Naive B cell (primary cell): Measurements from ENCODE around the gene GNMT. TPM values are rescaled to one million over a fixed set of nuclear protein-coding genes. Genes with fewer than 3 reads are reported as not detected.
"Not testable (repeated sequence)": the region's sequence is repeated elsewhere in the genome, so short reads cannot be mapped to it uniquely, and the experiment has no call there.

Source experiments
- ATAC-seq, 2 donors: fragments of 150-1000 bp; cut with Tn5 transposase; 2 replicates each; pipeline ENCODE4 v1.10.0; 2021; ENCODE audit warnings: low read depth in 2 of 2, mild to moderate bottlenecking in 2 of 2, moderate library complexity in 2 of 2
- DNase-seq: peaks from one replicate; pipeline ENCODE4 v3.0.0; 2022
- H3K27ac Mint-ChIP-seq, 6 donors: one replicate each; pipeline ENCODE4 v1.8.0; 2020 to 2022; ENCODE audit warnings: mild to moderate bottlenecking in 6 of 6, mixed read lengths in 6 of 6, moderate library complexity in 5 of 6, inconsistent platforms in 2 of 6
- H3K27me3 Mint-ChIP-seq, 3 donors: one replicate each; pipeline ENCODE4 v1.8.0; 2021 to 2022; ENCODE audit warnings: mixed read lengths in 3 of 3, mild to moderate bottlenecking in 1 of 3
- H3K36me3 Mint-ChIP-seq, 2 donors: one replicate each; pipeline ENCODE4 v1.8.0; 2020 to 2022; ENCODE audit warnings: mixed read lengths in 2 of 2, inconsistent platforms in 1 of 2, mild to moderate bottlenecking in 1 of 2
- H3K4me1 Mint-ChIP-seq, 3 donors: one replicate each; pipeline ENCODE4 v1.8.0; 2020 to 2022; ENCODE audit warnings: mixed read lengths in 3 of 3, inconsistent platforms in 1 of 3, mild to moderate bottlenecking in 1 of 3, moderate library complexity in 1 of 3
- H3K4me3 Mint-ChIP-seq, 8 donors: one replicate each; pipeline ENCODE4 v1.8.0; 2020 to 2022; ENCODE audit warnings: mild to moderate bottlenecking in 8 of 8, mixed read lengths in 8 of 8, moderate library complexity in 8 of 8, inconsistent platforms in 2 of 8
- H3K9me3 Mint-ChIP-seq, 7 donors: one replicate each; pipeline ENCODE4 v1.8.0; 2020 to 2022; ENCODE audit warnings: mixed read lengths in 7 of 7, mild to moderate bottlenecking in 5 of 7, inconsistent platforms in 2 of 7, moderate library complexity in 1 of 7
- polyA plus RNA-seq, 6 donors: library from polyadenylated mRNA; unstranded; fragments of 300-500 nt; fragmentation: Illumina TruSeq; gene quantifications; one replicate each; pipeline ENCODE4 v1.2.3, GENCODE V29; 2021; ENCODE audit warnings: low read depth in 6 of 6

GNMT gene
- polyA plus RNA-seq, 6 donors from 2014 or later = 0.26 to 1.1 (median 0.28) TPM; not detected in 2

DNA sequence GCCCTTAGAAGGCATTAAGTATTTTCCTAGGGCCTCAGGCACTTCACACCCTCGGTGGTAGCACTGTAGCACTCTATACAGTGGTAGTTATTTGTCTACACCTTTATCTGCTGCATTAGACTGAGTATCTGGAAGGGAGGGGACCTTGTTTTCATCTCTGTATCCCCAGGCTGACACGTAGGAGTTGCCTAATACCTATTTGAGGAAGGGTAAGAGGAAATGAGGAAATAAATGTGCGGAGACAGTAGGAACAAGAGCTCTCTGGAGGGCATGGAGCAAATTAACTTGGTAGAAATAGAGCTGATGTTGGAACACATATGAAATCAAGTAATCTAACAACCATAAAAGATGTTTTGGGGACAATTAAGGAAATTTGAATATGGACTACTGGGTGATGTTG is 27.3 kb upstream of the GNMT start:
- peaks cover 44 to 71% (median 62%) of the 10 kb centered on the region in 3 donors for H3K4me1 Mint-ChIP-seq
- no peaks in the 10 kb centered on the region for H3K27me3 Mint-ChIP-seq
- peak overlapping the region in 5 of 6 donors; percentile 25 to 100 (median 85) for H3K27ac Mint-ChIP-seq
- H3K4me3 Mint-ChIP-seq = peak overlapping the region; percentile 17 to 100 (median 100)
- no peak for DNase-seq
- ATAC-seq = no peak
- H3K9me3 Mint-ChIP-seq = no peaks in the 10 kb centered on the region
- H3K36me3 Mint-ChIP-seq = peaks cover 13 to 26% of the 10 kb centered on the region in 2 donors

DNA sequence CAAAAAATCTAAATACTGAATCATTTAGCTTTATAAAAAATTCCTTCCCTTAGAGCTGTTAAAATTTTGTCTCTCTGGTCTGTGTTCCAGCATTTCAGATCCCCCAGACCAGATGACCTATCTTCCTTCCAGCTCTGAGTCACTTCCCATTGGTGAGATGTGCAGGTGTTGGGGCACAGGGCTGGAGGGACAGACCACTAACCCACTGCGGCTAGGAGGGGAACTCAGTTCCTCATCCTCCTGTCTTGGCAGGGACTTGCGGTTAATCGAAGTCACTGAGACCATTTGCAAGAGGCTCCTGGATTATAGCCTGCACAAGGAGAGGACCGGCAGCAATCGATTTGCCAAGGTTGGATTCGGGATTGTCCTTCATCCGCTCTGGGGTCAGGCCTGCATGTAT is 25.2 kb upstream of the GNMT start:
- Mint-ChIP-seq H3K9me3 (peaks cover 0 to 2% (median 0%) of the 10 kb centered on the region in 7 donors), H3K4me1 (peaks cover 44 to 65% (median 59%) of the 10 kb centered on the region in 3 donors), H3K27ac (peak overlapping the region in 3 of 6 donors; percentile 67 to 90 (median 86)), H3K36me3 (peaks cover 17 to 25% of the 10 kb centered on the region in 2 donors), H3K27me3 (no peaks in the 10 kb centered on the region), H3K4me3 (peak overlapping the region in 2 of 8 donors; percentile 39 to 59)
- no peak for DNase-seq
- ATAC-seq = no peak

DNA sequence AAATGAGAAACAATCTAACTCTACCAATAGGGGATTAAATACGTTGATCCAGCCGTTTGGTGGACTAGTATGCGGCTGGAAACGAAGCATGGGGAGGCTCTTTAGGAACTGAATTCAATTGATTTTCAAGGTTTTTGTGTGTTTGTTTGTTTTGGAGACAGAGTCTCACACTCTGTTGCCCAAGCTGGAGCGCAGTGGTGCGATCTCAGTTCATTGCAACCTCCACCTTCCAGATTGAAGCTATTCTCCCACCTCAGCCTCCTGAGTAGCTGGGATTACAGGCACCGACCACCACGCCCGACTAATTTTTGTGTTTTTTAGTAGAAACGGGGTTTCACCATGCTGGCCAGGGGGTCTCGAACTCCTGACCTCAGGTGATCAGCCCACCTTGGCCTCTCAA is 24.2 kb upstream of the GNMT start:
- Mint-ChIP-seq H3K27ac (peak overlapping the region in 1 of 6 donors; percentile 32), H3K36me3 (peaks cover 16 to 23% of the 10 kb centered on the region in 2 donors), H3K27me3 (no peaks in the 10 kb centered on the region), H3K4me3 (peak overlapping the region in 1 of 8 donors; percentile 5), H3K4me1 (peaks cover 38 to 54% (median 50%) of the 10 kb centered on the region in 3 donors), H3K9me3 (peaks cover 0 to 2% (median 0%) of the 10 kb centered on the region in 7 donors)
- ATAC-seq (no peak), DNase-seq (no peak)

DNA sequence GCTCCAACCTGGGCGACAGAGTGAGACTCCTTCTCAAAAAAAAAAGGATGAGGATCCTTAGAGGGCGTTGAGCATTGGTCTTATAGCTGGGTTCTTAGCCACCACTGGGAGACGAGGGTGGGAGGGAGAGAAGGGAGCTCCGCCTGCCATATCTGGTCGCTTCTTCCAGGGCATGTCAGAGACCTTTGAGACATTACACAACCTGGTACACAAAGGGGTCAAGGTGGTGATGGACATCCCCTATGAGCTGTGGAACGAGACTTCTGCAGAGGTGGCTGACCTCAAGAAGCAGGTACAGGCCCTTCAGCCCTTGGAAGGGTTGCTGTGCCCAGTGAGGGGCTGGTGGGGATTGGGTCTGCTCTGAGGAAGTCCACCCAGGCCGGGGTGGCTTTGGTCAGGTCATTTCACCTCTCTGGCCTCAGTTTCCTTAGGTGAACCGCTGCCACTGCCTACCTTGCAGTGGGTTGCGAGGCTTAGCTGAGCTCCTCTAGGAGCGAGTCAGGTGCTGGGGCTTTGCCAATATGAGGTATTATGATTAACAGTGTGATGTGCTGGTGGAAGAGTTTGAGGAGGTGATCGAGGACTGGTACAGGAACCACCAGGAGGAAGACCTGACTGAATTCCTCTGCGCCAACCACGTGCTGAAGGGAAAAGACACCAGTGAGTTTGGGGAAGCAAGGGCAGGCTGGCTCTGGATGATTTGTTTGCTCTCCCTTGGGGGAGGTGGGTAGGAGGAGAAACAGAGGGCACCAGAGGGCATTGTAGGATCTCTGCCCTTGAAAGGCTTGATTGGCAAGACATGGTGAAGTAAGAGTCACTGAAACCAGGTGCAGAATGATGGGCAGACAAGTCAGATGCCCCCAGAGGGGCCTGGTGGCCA is 22.8 kb upstream of the GNMT start:
- peaks cover 10 to 16% of the 10 kb centered on the region in 2 donors for H3K36me3 Mint-ChIP-seq
- peak overlapping the region in 1 of 8 donors; percentile 36 for H3K4me3 Mint-ChIP-seq
- no peak for DNase-seq
- no peaks in the 10 kb centered on the region for H3K27me3 Mint-ChIP-seq
- peaks cover 29 to 42% (median 36%) of the 10 kb centered on the region in 3 donors for H3K4me1 Mint-ChIP-seq
- ATAC-seq = no peak
- peak overlapping the region; percentile 33 to 86 (median 74) for H3K27ac Mint-ChIP-seq
- H3K9me3 Mint-ChIP-seq = peaks cover 0 to 2% (median 0%) of the 10 kb centered on the region in 7 donors

DNA sequence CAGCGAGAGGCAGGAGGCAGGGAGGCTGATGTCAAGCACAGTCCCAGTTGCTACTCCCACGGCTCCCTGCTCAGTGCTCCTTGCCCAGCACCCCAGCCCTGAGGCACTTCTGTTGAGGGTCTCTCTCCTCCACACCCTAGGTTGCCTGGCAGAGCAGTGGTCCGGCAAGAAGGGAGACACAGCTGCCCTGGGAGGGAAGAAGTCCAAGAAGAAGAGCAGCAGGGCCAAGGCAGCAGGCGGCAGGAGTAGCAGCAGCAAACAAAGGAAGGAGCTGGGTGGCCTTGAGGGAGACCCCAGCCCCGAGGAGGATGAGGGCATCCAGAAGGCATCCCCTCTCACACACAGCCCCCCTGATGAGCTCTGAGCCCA is 22.1 kb upstream of the GNMT start:
- no peak for DNase-seq
- Mint-ChIP-seq H3K4me1 (peaks cover 25 to 36% (median 30%) of the 10 kb centered on the region in 3 donors), H3K27me3 (no peaks in the 10 kb centered on the region), H3K36me3 (peaks cover 10 to 16% of the 10 kb centered on the region in 2 donors), H3K4me3 (peak overlapping the region in 1 of 8 donors; percentile 36), H3K27ac (peak overlapping the region in 2 of 6 donors; percentile 72 to 76), H3K9me3 (peaks cover 0 to 2% (median 0%) of the 10 kb centered on the region in 7 donors)
- ATAC-seq = no peak

DNA sequence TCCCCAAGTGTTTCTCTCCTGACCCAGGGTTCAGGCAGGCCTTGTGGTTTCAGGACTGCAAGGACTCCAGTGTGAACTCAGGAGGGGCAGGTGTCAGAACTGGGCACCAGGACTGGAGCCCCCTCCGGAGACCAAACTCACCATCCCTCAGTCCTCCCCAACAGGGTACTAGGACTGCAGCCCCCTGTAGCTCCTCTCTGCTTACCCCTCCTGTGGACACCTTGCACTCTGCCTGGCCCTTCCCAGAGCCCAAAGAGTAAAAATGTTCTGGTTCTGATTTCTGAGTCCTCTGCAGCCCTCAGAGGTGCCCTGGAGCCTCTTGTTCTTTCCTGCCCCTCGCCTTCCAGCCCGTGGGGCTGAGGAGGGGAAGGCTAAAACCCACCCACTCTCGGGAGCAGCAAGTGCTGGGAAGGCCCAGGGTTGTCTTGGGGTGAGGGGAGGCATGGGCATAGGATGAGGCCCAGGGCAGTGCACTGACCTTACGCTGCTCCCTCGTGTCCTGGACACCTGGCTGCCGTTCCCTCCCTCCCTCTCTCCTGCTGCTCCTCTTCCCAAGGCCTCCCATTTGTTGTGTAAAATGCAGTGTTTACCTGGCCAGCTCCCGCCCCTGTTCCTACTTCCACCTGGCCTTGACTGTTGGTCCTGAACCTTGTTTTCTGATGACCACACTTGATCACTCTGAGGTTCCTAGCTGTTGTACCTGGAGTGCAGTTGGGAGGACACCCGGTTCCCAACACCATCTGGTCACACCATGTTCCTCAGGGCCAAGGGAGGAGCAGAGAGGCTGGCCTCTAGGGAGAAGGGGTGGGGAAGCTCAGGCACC is 21.4 kb upstream of the GNMT start:
- H3K27me3 Mint-ChIP-seq = no peaks in the 10 kb centered on the region
- H3K9me3 Mint-ChIP-seq = peaks cover 0 to 2% (median 0%) of the 10 kb centered on the region in 7 donors
- peak overlapping the region in 4 of 6 donors; percentile 22 to 86 (median 76) for H3K27ac Mint-ChIP-seq
- no peak for DNase-seq
- H3K4me3 Mint-ChIP-seq = no peak overlapping the region
- H3K36me3 Mint-ChIP-seq = peaks cover 10 to 16% of the 10 kb centered on the region in 2 donors
- H3K4me1 Mint-ChIP-seq = peaks cover 20 to 28% (median 25%) of the 10 kb centered on the region in 3 donors
- ATAC-seq = no peak

DNA sequence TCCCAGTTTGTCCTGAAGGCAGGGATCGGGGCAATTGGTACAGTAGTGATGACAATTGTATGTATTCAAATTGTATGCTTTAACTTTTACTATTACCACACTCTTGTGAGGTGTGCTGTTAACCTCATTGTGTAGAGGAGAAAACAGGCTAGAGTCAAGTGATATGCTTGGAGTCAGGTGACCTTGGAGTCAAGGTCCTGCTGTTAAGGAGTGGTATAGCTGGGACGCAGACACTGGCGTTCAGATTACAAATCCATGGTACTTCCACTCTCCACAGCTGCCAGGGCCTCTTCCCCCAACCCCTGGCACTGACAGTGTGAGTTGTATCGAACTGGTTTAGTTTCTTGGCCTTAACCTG is 20.8 kb upstream of the GNMT start:
- no peak overlapping the region for H3K4me3 Mint-ChIP-seq
- ATAC-seq (no peak), DNase-seq (no peak)
- no peaks in the 10 kb centered on the region for H3K27me3 Mint-ChIP-seq
- peak overlapping the region in 1 of 6 donors; percentile 72 for H3K27ac Mint-ChIP-seq
- peaks cover 0 to 2% (median 0%) of the 10 kb centered on the region in 7 donors for H3K9me3 Mint-ChIP-seq
- H3K36me3 Mint-ChIP-seq = peaks cover 10 to 16% of the 10 kb centered on the region in 2 donors
- H3K4me1 Mint-ChIP-seq = peaks cover 20 to 25% (median 23%) of the 10 kb centered on the region in 3 donors

DNA sequence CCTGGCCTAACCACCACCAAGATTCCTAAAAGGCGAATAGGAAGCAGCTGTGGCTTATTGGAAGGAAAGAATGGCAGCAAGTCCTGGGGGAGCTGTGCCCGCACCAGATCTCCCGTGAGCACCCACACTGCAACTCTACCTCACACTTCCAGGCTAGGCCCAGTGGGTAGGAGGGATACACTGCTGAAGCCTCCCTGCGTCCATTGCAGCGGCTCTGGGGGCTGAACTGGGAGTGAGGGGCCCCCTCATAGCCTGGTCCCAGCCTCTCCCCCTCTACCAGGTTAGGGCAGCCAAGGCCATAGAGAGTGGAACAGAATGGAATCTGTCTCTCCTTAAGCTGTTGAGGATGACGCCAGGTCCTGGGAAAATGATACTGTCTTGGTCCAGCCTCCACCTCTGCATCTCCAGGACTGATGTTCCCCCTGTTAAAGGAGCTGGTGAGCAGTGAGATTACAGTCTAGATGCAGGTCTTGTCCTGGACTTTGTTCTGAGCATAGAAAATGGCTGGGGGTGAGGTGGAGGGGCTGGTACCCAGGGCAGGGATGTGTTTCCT is 20.0 kb upstream of the GNMT start:
- no peak for DNase-seq
- H3K27ac Mint-ChIP-seq = peak overlapping the region in 4 of 6 donors; percentile 42 to 74 (median 63)
- peaks cover 19 to 25% (median 20%) of the 10 kb centered on the region in 3 donors for H3K4me1 Mint-ChIP-seq
- peaks cover 10 to 16% of the 10 kb centered on the region in 2 donors for H3K36me3 Mint-ChIP-seq
- peaks cover 0 to 2% (median 0%) of the 10 kb centered on the region in 7 donors for H3K9me3 Mint-ChIP-seq
- H3K27me3 Mint-ChIP-seq = no peaks in the 10 kb centered on the region
- no peak overlapping the region for H3K4me3 Mint-ChIP-seq
- no peak for ATAC-seq

DNA sequence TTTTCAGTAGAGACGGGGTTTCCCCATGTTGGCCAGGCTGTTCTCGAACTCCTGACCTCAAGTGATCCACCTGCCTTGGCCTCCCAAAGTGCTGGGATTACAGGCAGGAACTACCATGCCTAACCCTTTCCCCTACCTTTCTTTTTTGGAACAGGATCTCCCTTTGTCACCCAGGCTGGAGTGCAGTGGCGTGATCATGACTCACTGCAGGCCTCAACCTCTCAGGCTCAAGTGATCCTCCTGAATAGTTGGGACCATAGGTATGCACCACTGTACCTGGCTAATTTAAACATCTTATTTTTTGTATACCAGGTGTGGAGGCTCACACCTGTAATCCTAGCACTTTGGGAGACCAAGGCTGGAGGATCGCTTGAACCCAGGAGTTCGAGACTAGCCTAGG is 19.2 kb upstream of the GNMT start:
- not testable (repeated sequence) for ATAC-seq, H3K4me3 Mint-ChIP-seq, H3K27me3 Mint-ChIP-seq, H3K9me3 Mint-ChIP-seq, DNase-seq
- peaks cover 17 to 25% (median 20%) of the 10 kb centered on the region in 3 donors for H3K4me1 Mint-ChIP-seq
- peak overlapping the region in 4 of 6 donors; percentile 30 to 74 (median 52) for H3K27ac Mint-ChIP-seq
- H3K36me3 Mint-ChIP-seq = peaks cover 15 to 16% of the 10 kb centered on the region in 2 donors

DNA sequence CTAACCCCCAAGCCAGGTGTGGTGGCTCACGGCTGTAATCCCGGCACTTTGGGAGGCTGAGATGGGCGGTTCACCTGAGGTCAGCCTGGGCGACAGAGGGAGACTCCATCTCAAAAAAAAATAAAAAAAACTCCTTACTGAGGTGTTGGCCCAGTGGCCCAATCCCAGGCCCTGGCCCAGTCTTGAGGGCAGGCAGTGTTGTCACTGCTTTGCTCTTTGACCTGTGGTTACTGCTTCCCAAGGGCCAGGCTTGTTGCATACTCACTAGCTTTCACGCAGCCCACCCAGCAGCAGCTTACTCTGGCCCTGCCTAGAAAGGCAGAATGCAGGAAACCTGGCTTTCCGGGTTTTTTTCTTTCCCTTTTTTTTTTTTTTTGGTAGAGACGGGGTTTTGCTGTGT is 18.1 kb upstream of the GNMT start:
- no peaks in the 10 kb centered on the region for H3K27me3 Mint-ChIP-seq
- peaks cover 10 to 17% (median 15%) of the 10 kb centered on the region in 3 donors for H3K4me1 Mint-ChIP-seq
- H3K36me3 Mint-ChIP-seq = peaks cover 9 to 11% of the 10 kb centered on the region in 2 donors
- no peak for DNase-seq
- peak overlapping the region in 2 of 8 donors; percentile 47 to 59 for H3K4me3 Mint-ChIP-seq
- H3K9me3 Mint-ChIP-seq = peaks cover 0 to 2% (median 0%) of the 10 kb centered on the region in 7 donors
- no peak for ATAC-seq
- H3K27ac Mint-ChIP-seq = peak overlapping the region in 3 of 6 donors; percentile 49 to 81 (median 73)

DNA sequence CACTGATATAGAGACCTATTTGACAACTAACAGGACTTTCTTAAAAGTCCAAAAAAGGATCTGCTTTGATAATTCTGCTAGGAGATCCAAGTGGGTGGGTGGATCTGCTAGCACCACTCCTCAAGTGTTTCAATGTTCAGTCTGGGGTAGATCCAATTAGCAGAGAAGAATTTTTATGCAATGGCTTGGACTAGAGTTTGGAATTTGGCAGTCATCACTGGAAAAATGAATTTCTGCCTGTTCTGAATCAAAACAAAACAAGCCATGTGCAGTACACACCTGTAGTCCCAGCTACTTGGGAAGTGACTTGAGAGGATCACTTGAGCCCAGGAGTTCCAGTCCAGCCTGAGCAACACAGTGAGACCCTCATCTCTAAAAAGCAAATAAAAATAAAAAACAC is 12.6 kb upstream of the GNMT start:
- Mint-ChIP-seq H3K27ac (peak overlapping the region in 1 of 6 donors; percentile 28), H3K4me3 (no peak overlapping the region), H3K9me3 (no peaks in the 10 kb centered on the region), H3K4me1 (peaks cover 0 to 3% (median under 1%) of the 10 kb centered on the region in 3 donors), H3K36me3 (peaks cover 0 to 10% of the 10 kb centered on the region in 2 donors), H3K27me3 (no peaks in the 10 kb centered on the region)
- ATAC-seq = no peak
- no peak for DNase-seq

DNA sequence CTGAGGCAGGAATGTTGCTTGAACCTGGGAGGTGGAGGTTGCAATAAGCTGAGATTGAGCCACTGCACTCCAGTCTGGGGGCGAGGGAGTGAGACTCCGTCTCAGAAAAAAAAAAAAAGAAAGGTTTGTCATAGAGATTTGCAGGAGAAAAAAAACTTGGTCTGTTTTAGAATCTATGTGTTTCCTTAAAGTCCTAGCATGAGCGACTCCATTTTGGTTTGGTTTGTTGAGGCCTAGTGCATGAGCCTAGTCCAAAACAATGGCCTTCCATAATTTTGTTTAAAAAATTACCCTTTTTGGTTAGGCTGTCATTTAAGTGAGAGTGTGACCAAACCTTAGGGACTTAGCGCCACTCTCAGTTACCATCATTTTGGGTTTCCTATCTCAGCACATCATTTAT is 8.2 kb upstream of the GNMT start:
- Mint-ChIP-seq H3K4me1 (no peaks in the 10 kb centered on the region), H3K9me3 (no peaks in the 10 kb centered on the region), H3K4me3 (no peak overlapping the region), H3K27me3 (no peaks in the 10 kb centered on the region), H3K36me3 (peaks cover 0 to 5% of the 10 kb centered on the region in 2 donors), H3K27ac (peak overlapping the region in 2 of 6 donors; percentile 21 to 29)
- no peak for DNase-seq
- ATAC-seq = no peak

DNA sequence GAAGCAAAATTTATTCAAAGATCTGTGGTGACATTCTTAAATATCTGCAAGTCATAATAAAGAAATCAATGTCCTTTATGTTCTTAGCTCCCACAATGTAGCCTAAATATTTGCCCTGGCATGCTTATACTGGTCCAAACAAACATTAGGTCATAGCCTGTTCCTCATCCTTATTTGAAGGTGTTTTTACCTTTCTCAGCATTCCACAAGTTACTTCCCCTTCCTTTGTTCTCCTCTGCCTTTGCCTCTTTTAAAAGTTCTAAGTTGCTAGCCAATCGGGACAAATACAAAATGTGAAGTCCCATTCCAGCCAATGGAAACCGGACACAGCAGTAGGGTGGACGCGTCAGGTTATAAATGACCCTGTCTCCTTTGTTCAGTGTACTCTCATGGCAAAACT is 6.1 kb upstream of the GNMT start:
- DNase-seq, H3K27ac Mint-ChIP-seq, ATAC-seq, H3K9me3 Mint-ChIP-seq, H3K27me3 Mint-ChIP-seq, H3K4me1 Mint-ChIP-seq, H3K36me3 Mint-ChIP-seq, H3K4me3 Mint-ChIP-seq: not testable (repeated sequence)
